CD4-positive, CD25-positive, alpha-beta regulatory T cell (primary cell): Measurements from ENCODE around the gene TDRD10. TPM values are rescaled to one million over a fixed set of nuclear protein-coding genes. Genes with fewer than 3 reads are reported as not detected.

ENCODE experiments used
- ATAC-seq, 2 donors: fragments of 150-1000 bp; cut with Tn5 transposase; one replicate each; pipeline ENCODE4 v1.10.0; 2021; ENCODE audit warnings: low read depth in 2 of 2, moderate number of reproducible peaks in 2 of 2, moderate library complexity in 1 of 2
- DNase-seq, 3 donors: peaks; one replicate each; pipeline versions ENCODE4 v3.0.0 to v3.0.0-alpha.2; 2012 to 2022; ENCODE audit warnings: mixed read lengths in 1 of 3
- H3K27ac ChIP-seq: one replicate; pipeline ENCODE4 v1.7.0; 2013; ENCODE audit warnings: mild to moderate bottlenecking, low read length; ENCODE audit not compliant: insufficient read depth, poor library complexity, severe bottlenecking
- H3K27me3 ChIP-seq: one replicate; pipeline ENCODE4 v1.7.0; 2013; ENCODE audit warnings: low read length; ENCODE audit not compliant: control insufficient read depth, insufficient read depth
- H3K36me3 ChIP-seq: one replicate; pipeline ENCODE4 v1.7.0; 2013; ENCODE audit warnings: mild to moderate bottlenecking, low read length, moderate library complexity; ENCODE audit not compliant: control insufficient read depth, insufficient read depth
- H3K4me1 ChIP-seq: 2 replicates; pipeline ENCODE4 v1.7.0; 2013; ENCODE audit warnings: mild to moderate bottlenecking, low read length; ENCODE audit not compliant: insufficient read depth, control insufficient read depth, poor library complexity, severe bottlenecking
- H3K4me3 ChIP-seq: one replicate; pipeline ENCODE4 v1.7.0; 2013; ENCODE audit warnings: low read depth, mild to moderate bottlenecking, low read length, moderate library complexity
- H3K9me3 ChIP-seq, 2 experiments: 1 replicate in 1 of 2; 2 replicates in 1 of 2; pipeline ENCODE4 v1.7.0; 2013; ENCODE audit warnings: low read length in 2 of 2, mild to moderate bottlenecking in 1 of 2, moderate library complexity in 1 of 2; ENCODE audit not compliant: control insufficient read depth in 2 of 2
- H3K27ac Mint-ChIP-seq, 3 donors: one replicate each; pipeline ENCODE4 v1.8.0; 2020 to 2022; ENCODE audit warnings: mild to moderate bottlenecking in 3 of 3, mixed read lengths in 3 of 3, moderate library complexity in 2 of 3
- H3K27me3 Mint-ChIP-seq: one replicate; pipeline ENCODE4 v1.8.0; 2022; ENCODE audit warnings: mild to moderate bottlenecking, mixed read lengths
- H3K36me3 Mint-ChIP-seq: one replicate; pipeline ENCODE4 v1.8.0; 2020; ENCODE audit warnings: mixed read lengths
- H3K4me1 Mint-ChIP-seq, 4 donors: one replicate each; pipeline ENCODE4 v1.8.0; 2020 to 2022; ENCODE audit warnings: mixed read lengths in 4 of 4, mild to moderate bottlenecking in 1 of 4
- H3K4me3 Mint-ChIP-seq, 4 donors: one replicate each; pipeline ENCODE4 v1.8.0; 2020 to 2022; ENCODE audit warnings: mild to moderate bottlenecking in 4 of 4, mixed read lengths in 4 of 4, moderate library complexity in 3 of 4
- H3K9me3 Mint-ChIP-seq, 7 donors: one replicate each; pipeline ENCODE4 v1.8.0; 2020 to 2022; ENCODE audit warnings: mixed read lengths in 7 of 7, mild to moderate bottlenecking in 3 of 7, moderate library complexity in 2 of 7
- polyA plus RNA-seq, 4 donors: library from polyadenylated mRNA; unstranded; fragments of 300-500 nt; fragmentation: Illumina TruSeq; gene quantifications; one replicate each; pipeline ENCODE4 v1.2.3, GENCODE V29; 2021
- total RNA-seq: library from RNA; stranded (reverse); gene quantifications from one replicate; pipeline ENCODE4 v1.2.3, GENCODE V29; 2022

The TDRD10 gene
- total and polyA plus RNA-seq, 5 donors from 2014 or later, result not detected

GRCh38 chr1:154590756-154591155, 88.7 kb downstream of the TDRD10 start:
- peak overlapping the region in 1 of 3 donors; percentile 9 for H3K27ac Mint-ChIP-seq
- H3K9me3 ChIP-seq, result no peaks in the 10 kb centered on the region
- H3K4me3 ChIP-seq, result no peak overlapping the region
- peaks cover 0 to 21% (median 8%) of the 10 kb centered on the region in 4 donors for H3K4me1 Mint-ChIP-seq
- no peaks in the 10 kb centered on the region for H3K4me1 ChIP-seq
- no peaks in the 10 kb centered on the region for H3K27me3 ChIP-seq
- H3K36me3 Mint-ChIP-seq, result peaks cover 65% of the 10 kb centered on the region
- no peaks in the 10 kb centered on the region for H3K9me3 Mint-ChIP-seq
- DNase-seq (no peak), ATAC-seq (no peak)
- H3K27ac ChIP-seq, result no peak overlapping the region
- H3K4me3 Mint-ChIP-seq, result no peak overlapping the region
- peaks cover 98% of the 10 kb centered on the region for H3K36me3 ChIP-seq
- no peaks in the 10 kb centered on the region for H3K27me3 Mint-ChIP-seq

GRCh38 chr1:154591206-154591605, 89.2 kb downstream of the TDRD10 start:
- H3K4me3 ChIP-seq, result no peak overlapping the region
- no peaks in the 10 kb centered on the region for H3K27me3 ChIP-seq
- Mint-ChIP-seq H3K9me3 (no peaks in the 10 kb centered on the region), H3K36me3 (peaks cover 65% of the 10 kb centered on the region), H3K4me1 (peaks cover 0 to 21% (median 8%) of the 10 kb centered on the region in 4 donors), H3K4me3 (no peak overlapping the region), H3K27me3 (no peaks in the 10 kb centered on the region), H3K27ac (no peak overlapping the region)
- ATAC-seq (no peak), DNase-seq (no peak)
- H3K4me1 ChIP-seq, result no peaks in the 10 kb centered on the region
- no peaks in the 10 kb centered on the region for H3K9me3 ChIP-seq
- no peak overlapping the region for H3K27ac ChIP-seq
- H3K36me3 ChIP-seq, result peaks cover 98% of the 10 kb centered on the region

GRCh38 chr1:154593390-154593789, 91.4 kb downstream of the TDRD10 start:
- ATAC-seq (no peak), DNase-seq (no peak)
- Mint-ChIP-seq H3K4me3 (no peak overlapping the region), H3K9me3 (no peaks in the 10 kb centered on the region), H3K27ac (peak overlapping the region in 1 of 3 donors; percentile 65), H3K36me3 (peaks cover 61% of the 10 kb centered on the region), H3K27me3 (no peaks in the 10 kb centered on the region), H3K4me1 (peaks cover 1 to 18% (median 7%) of the 10 kb centered on the region in 4 donors)
- Histone ChIP-seq H3K9me3 (no peaks in the 10 kb centered on the region), H3K36me3 (peaks cover 98% of the 10 kb centered on the region), H3K4me3 (no peak overlapping the region), H3K27ac (no peak overlapping the region), H3K4me1 (no peaks in the 10 kb centered on the region), H3K27me3 (no peaks in the 10 kb centered on the region)

GRCh38 chr1:154594811-154595210, 92.8 kb downstream of the TDRD10 start:
- Mint-ChIP-seq H3K4me1 (peaks cover 10 to 27% (median 13%) of the 10 kb centered on the region in 4 donors), H3K4me3 (no peak overlapping the region), H3K9me3 (no peaks in the 10 kb centered on the region), H3K27me3 (no peaks in the 10 kb centered on the region), H3K27ac (peak overlapping the region in 1 of 3 donors; percentile 63), H3K36me3 (peaks cover 58% of the 10 kb centered on the region)
- no peak for DNase-seq
- Histone ChIP-seq H3K27me3 (no peaks in the 10 kb centered on the region), H3K4me3 (no peak overlapping the region), H3K27ac (no peak overlapping the region), H3K36me3 (peaks cover 98% of the 10 kb centered on the region), H3K4me1 (peaks cover 7% of the 10 kb centered on the region), H3K9me3 (no peaks in the 10 kb centered on the region)
- no peak for ATAC-seq

- Histone ChIP-seq H3K36me3 (peaks cover 90% of the 10 kb centered on the region), H3K4me1 (peaks cover 9% of the 10 kb centered on the region), H3K9me3 (no peaks in the 10 kb centered on the region), H3K4me3 (no peak overlapping the region), H3K27me3 (no peaks in the 10 kb centered on the region), H3K27ac (no peak overlapping the region)
- no peak overlapping the region for H3K4me3 Mint-ChIP-seq
- ATAC-seq (no peak), DNase-seq (no peak)
- no peaks in the 10 kb centered on the region for H3K9me3 Mint-ChIP-seq
- no peak overlapping the region for H3K27ac Mint-ChIP-seq
- H3K36me3 Mint-ChIP-seq, result peaks cover 60% of the 10 kb centered on the region
- H3K4me1 Mint-ChIP-seq, result peaks cover 10 to 28% (median 17%) of the 10 kb centered on the region in 4 donors
- no peaks in the 10 kb centered on the region for H3K27me3 Mint-ChIP-seq
These were observed 93.6 kb downstream of the TDRD10 start for GRCh38 chr1:154595621-154596020.

Other genes with a start within 250 kb of the TDRD10 start
- gene HAX1, start 229.6 kb upstream of the TDRD10 start, total RNA-seq, result 60.2 TPM
- 100 to 1,000 TPM; 166 to 213 (median 194) TPM for gene HAX1, start 229.6 kb upstream of the TDRD10 start, polyA plus RNA-seq
- gene AQP10, start 181.1 kb upstream of the TDRD10 start, total RNA-seq, result 0.81 TPM
- not detected for gene AQP10, start 181.1 kb upstream of the TDRD10 start, polyA plus RNA-seq
- gene ATP8B2, start 176.7 kb upstream of the TDRD10 start, total RNA-seq, result 267 TPM
- 100 to 1,000 TPM in 2 of 4 donors, 10 to 100 TPM in 2; 76.0 to 127 (median 104) TPM for gene ATP8B2, start 176.7 kb upstream of the TDRD10 start, polyA plus RNA-seq
- gene IL6R, start 96.9 kb upstream of the TDRD10 start, total RNA-seq, result 135 TPM
- 10 to 100 TPM; 54.5 to 84.4 (median 62.2) TPM for gene IL6R, start 96.9 kb upstream of the TDRD10 start, polyA plus RNA-seq
- not detected for gene SHE, start 193 bp downstream of the TDRD10 start, total RNA-seq
- gene SHE, start 193 bp downstream of the TDRD10 start, polyA plus RNA-seq, result not detected
- 91.7 TPM for gene UBE2Q1, start 56.4 kb downstream of the TDRD10 start, total RNA-seq
- gene UBE2Q1, start 56.4 kb downstream of the TDRD10 start, polyA plus RNA-seq, result 10 to 100 TPM in 3 of 4 donors, 1 to 10 TPM in 1; 9.5 to 18.5 (median 12.4) TPM
- gene CHRNB2, start 65.6 kb downstream of the TDRD10 start, total RNA-seq, result not detected
- gene CHRNB2, start 65.6 kb downstream of the TDRD10 start, polyA plus RNA-seq, result not detected
- 264 TPM for gene ADAR, start 106.0 kb downstream of the TDRD10 start, total RNA-seq
- 100 to 1,000 TPM in 3 of 4 donors, 10 to 100 TPM in 1; 94.6 to 118 (median 108) TPM for gene ADAR, start 106.0 kb downstream of the TDRD10 start, polyA plus RNA-seq